ENCODE data around the gene SNX4. TPM values are rescaled to one million over a fixed set of nuclear protein-coding genes. Genes with fewer than 3 reads are reported as not detected.
"Not testable (repeated sequence)": the region's sequence is repeated elsewhere in the genome, so short reads cannot be mapped to it uniquely, and the experiment has no call there.

Gene SNX4
- total RNA-seq, 1 donor from 2014 or later, result 36.5 TPM

DNA sequence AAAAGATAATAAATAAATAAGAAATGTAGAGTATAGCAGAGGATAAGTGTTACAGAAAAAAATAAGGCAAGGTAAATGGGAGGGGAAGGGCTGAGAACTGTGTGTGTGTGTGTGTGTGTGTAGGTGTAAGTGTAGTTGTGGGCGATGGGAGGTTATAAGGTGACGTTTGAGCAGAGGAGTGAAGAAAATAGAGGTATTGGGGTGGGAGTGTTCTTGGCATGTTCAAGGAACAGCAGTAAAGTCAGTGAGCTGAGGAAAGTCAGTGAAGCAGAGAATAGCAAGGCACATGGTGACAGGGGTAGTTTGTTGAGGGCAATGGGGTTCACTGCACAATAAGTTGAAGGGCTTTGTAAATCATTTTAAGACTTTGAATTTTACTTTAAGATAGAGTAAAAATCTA, 113.9 kb downstream of the SNX4 start:
- DNase-seq (ENCODE audit: low spot score), result no peak

DNA sequence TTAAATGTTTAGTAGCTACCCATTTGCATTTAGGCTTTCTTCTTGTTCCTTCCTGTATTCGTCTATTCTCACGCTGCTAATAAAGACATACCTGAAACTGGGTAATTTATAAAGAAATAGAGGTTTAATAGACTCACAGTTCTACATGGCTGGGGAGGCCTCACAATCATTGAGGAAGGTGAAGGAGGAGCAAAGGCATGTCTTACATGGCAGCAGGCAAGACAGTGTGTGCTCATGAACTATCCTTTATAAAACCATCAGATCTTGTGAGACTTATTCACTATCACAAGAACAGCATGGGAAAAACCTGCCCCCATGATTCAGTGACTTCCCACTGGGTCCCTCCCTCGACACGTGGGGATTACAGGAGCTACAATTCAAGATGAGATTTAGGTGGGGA, 114.5 kb downstream of the SNX4 start:
- not testable (repeated sequence) for DNase-seq (ENCODE audit: low spot score)

GRCh38 chr3:125403789-125404188, 116.2 kb downstream of the SNX4 start:
- no peak for DNase-seq (ENCODE audit: low spot score)

GRCh38 chr3:125402639-125403038, 117.4 kb downstream of the SNX4 start:
- no peak for DNase-seq (ENCODE audit: low spot score)

DNA sequence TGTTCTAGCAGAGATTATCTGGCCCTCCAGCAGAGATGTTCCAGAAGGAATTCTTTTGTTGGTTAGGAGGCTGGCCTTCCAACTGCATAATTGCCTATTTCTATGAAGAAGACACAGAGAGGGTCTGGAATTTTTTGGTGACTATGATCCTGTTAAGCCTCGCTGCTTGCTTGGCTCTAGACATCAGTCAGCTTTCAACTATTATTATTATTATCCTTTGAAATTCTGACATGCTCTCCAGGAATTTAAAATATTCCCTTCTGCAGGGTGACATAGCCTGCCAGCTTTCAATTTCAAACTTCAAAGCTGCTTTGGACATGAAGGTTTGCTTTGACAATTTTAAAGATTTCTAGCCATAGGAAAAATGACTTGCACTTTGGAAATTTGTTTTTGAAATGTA, 118.6 kb downstream of the SNX4 start:
- no peak for DNase-seq (ENCODE audit: low spot score)

DNA sequence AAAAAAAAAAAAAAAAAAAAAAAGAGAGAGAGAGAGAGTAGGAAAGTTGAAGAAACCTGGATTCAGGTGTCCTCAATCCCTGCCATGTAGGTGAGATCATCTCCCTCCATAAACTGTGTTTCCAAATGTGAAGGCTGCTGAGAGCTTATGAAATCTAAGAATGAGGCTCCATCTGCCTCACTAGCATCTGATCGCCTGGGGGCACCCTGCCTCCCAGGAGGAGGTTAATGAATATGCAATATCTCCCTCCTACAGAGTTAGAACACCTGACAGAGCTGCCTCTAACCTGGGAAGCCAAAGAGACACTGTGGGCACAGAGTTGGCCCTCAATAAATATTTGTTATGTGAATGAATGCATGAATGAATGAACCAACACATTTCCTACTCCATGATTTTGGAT, 121.0 kb downstream of the SNX4 start:
- no peak for DNase-seq (ENCODE audit: low spot score)

Other genes with a start within 250 kb of the SNX4 start
- 33.1 TPM for gene ZNF148, start 144.9 kb downstream of the SNX4 start, total RNA-seq
- gene OSBPL11, start 75.3 kb upstream of the SNX4 start, total RNA-seq, result 31.4 TPM